Mesenchymal stem cell (in vitro differentiated cells and primary cell): Measurements from ENCODE around the gene KRT35.

ENCODE experiments used
- DNase-seq: peaks from one replicate; pipeline ENCODE4 v3.0.0-alpha.2; 2013
- H2AFZ ChIP-seq: one replicate; pipeline ENCODE4 v1.6.1; 2013; ENCODE audit warnings: low read depth, mild to moderate bottlenecking, control low read depth, inconsistent platforms, low read length, moderate library complexity
- H2AK5ac ChIP-seq: 2 replicates; pipeline ENCODE4 v1.6.1; 2013; ENCODE audit warnings: low read length, moderate library complexity, mild to moderate bottlenecking, inconsistent platforms; ENCODE audit not compliant: severe bottlenecking
- H2BK120ac ChIP-seq: one replicate; pipeline ENCODE4 v1.6.1; 2013; ENCODE audit warnings: low read depth, mild to moderate bottlenecking, inconsistent platforms, low read length, moderate library complexity
- H2BK12ac ChIP-seq, 2 experiments: one replicate each; pipeline ENCODE4 v1.6.1; 2013; ENCODE audit warnings: inconsistent platforms in 2 of 2, low read length in 2 of 2, mild to moderate bottlenecking in 2 of 2, moderate library complexity in 2 of 2, control low read depth in 1 of 2
- H2BK15ac ChIP-seq: one replicate; pipeline ENCODE4 v1.6.1; 2013; ENCODE audit warnings: mild to moderate bottlenecking, low read depth, inconsistent platforms; ENCODE audit not compliant: poor library complexity, severe bottlenecking
- H2BK5ac ChIP-seq: 2 replicates; pipeline ENCODE4 v1.6.1; 2013; ENCODE audit warnings: low read depth, mild to moderate bottlenecking, low read length, control low read depth, inconsistent platforms; ENCODE audit not compliant: poor library complexity, severe bottlenecking
- H3K14ac ChIP-seq, 2 experiments: one replicate each; pipeline ENCODE4 v1.6.1; 2013; ENCODE audit warnings: inconsistent platforms in 2 of 2, low read length in 2 of 2, control low read depth in 1 of 2, mild to moderate bottlenecking in 1 of 2, moderate library complexity in 1 of 2
- H3K18ac ChIP-seq, 2 experiments: one replicate each; pipeline ENCODE4 v1.6.1; 2013; ENCODE audit warnings: inconsistent platforms in 2 of 2, low read length in 2 of 2, control low read depth in 1 of 2, low read depth in 1 of 2, mild to moderate bottlenecking in 1 of 2
- H3K23ac ChIP-seq, 2 experiments: one replicate each; pipeline ENCODE4 v1.6.1; 2013; ENCODE audit warnings: inconsistent platforms in 2 of 2, low read length in 2 of 2, mild to moderate bottlenecking in 2 of 2, moderate library complexity in 2 of 2, control low read depth in 1 of 2
- H3K27ac ChIP-seq: 2 replicates; pipeline ENCODE4 v1.5.1; 2013; ENCODE audit warnings: mild to moderate bottlenecking, moderate library complexity, low read length, control low read depth, inconsistent platforms; ENCODE audit not compliant: poor library complexity, severe bottlenecking
- H3K27me3 ChIP-seq, 2 experiments: 2 replicates each; pipeline versions ENCODE4 v1.6.1 to v1.7.0; 2013; ENCODE audit warnings: low read length in 2 of 2, mild to moderate bottlenecking in 2 of 2, moderate library complexity in 2 of 2, control low read depth in 1 of 2, inconsistent platforms in 1 of 2; ENCODE audit not compliant: control insufficient read depth in 1 of 2, insufficient read depth in 1 of 2
- H3K36me3 ChIP-seq, 2 experiments: 2 replicates each; pipeline versions ENCODE4 v1.6.1 to v1.7.0; 2013; ENCODE audit warnings: low read length in 2 of 2, control low read depth in 1 of 2, inconsistent platforms in 1 of 2, low read depth in 1 of 2, mild to moderate bottlenecking in 1 of 2; ENCODE audit not compliant: insufficient read depth in 2 of 2, control insufficient read depth in 1 of 2
- H3K4ac ChIP-seq, 2 experiments: one replicate each; pipeline ENCODE4 v1.6.1; 2013; ENCODE audit warnings: inconsistent platforms in 2 of 2, low read length in 2 of 2, mild to moderate bottlenecking in 2 of 2, moderate library complexity in 2 of 2, control low read depth in 1 of 2, low read depth in 1 of 2
- H3K4me1 ChIP-seq: 2 replicates; pipeline ENCODE4 v1.6.1; 2013; ENCODE audit warnings: low read depth, low read length, control low read depth; ENCODE audit not compliant: control insufficient read depth, insufficient read depth
- H3K4me2 ChIP-seq: 2 replicates; pipeline ENCODE4 v1.6.1; 2013; ENCODE audit warnings: low read length, mild to moderate bottlenecking, inconsistent platforms; ENCODE audit not compliant: poor library complexity, severe bottlenecking
- H3K4me3 ChIP-seq, 2 experiments: 2 replicates each; pipeline versions ENCODE4 v1.5.1 to v1.7.0; 2013; ENCODE audit warnings: low read length in 2 of 2, mild to moderate bottlenecking in 2 of 2, control low read depth in 1 of 2, low read depth in 1 of 2; ENCODE audit not compliant: insufficient read depth in 1 of 2
- H3K79me1 ChIP-seq: replicated peaks from 2 replicates; pipeline ENCODE4 v1.6.1; 2013; ENCODE audit warnings: mild to moderate bottlenecking, control low read depth, low read length, inconsistent platforms; ENCODE audit not compliant: poor library complexity, severe bottlenecking
- H3K9ac ChIP-seq: 2 replicates; pipeline ENCODE4 v1.7.0; 2013; ENCODE audit warnings: mild to moderate bottlenecking, low read length, moderate library complexity
- H3K9me3 ChIP-seq: 2 replicates; pipeline ENCODE4 v1.7.0; 2013; ENCODE audit warnings: mild to moderate bottlenecking, low read length; ENCODE audit not compliant: control insufficient read depth
- H4K8ac ChIP-seq: one replicate; pipeline ENCODE4 v1.6.1; 2013; ENCODE audit warnings: inconsistent platforms, mild to moderate bottlenecking, low read length, moderate library complexity
- H4K91ac ChIP-seq: one replicate; pipeline ENCODE4 v1.6.1; 2013; ENCODE audit warnings: mild to moderate bottlenecking, low read length, inconsistent platforms
- WGBS: methylation state at CpG from one replicate; pipeline ENCODE4 v1.1.7; 2013; ENCODE audit warnings: mixed read lengths; 5-methylcytosine and 5-hydroxymethylcytosine counted together

The KRT35 gene

GRCh38 chr17:41522301-41523224 is 41.6 kb upstream of the KRT35 start:
- Histone ChIP-seq H3K4me2 (no peak overlapping the region), H3K27ac (peak overlapping the region; percentile 36), H3K79me1 (peaks cover under 1% of the 10 kb centered on the region), H4K8ac (peak overlapping the region; percentile 83), H2AK5ac (peak overlapping the region; percentile 57), H2BK12ac (peak overlapping the region; percentile 29 to 65), H3K4me1 (peaks cover 39% of the 10 kb centered on the region), H3K27me3 (peaks cover 0 to 15% of the 10 kb centered on the region in 2 experiments), H2BK15ac (peak overlapping the region; percentile 76), H2AFZ (no peak overlapping the region), H3K4ac (peak overlapping the region; percentile 49 to 62), H3K14ac (no peak overlapping the region), H2BK5ac (no peak overlapping the region), H4K91ac (peak overlapping the region; percentile 93), H3K9me3 (no peaks in the 10 kb centered on the region), H3K9ac (no peak overlapping the region), H3K36me3 (peaks cover 0 to 26% of the 10 kb centered on the region in 2 experiments), H2BK120ac (peak overlapping the region; percentile 45), H3K23ac (no peak overlapping the region), H3K18ac (peak overlapping the region in 1 of 2 experiments; percentile 56), H3K4me3 (no peak overlapping the region)
- 90% methylated on average over 11 of the region's 12 CpGs for WGBS
- no peak for DNase-seq

GRCh38 chr17:41521574-41522261 is 40.8 kb upstream of the KRT35 start:
- Histone ChIP-seq H2BK5ac (no peak overlapping the region), H3K14ac (no peak overlapping the region), H2BK120ac (peak overlapping the region; percentile 64), H3K36me3 (peaks cover 0 to 28% of the 10 kb centered on the region in 2 experiments), H3K79me1 (no peaks in the 10 kb centered on the region), H3K9me3 (no peaks in the 10 kb centered on the region), H2AK5ac (peak overlapping the region; percentile 58), H2BK15ac (peak overlapping the region; percentile 90), H3K4me2 (no peak overlapping the region), H3K18ac (peak overlapping the region; percentile 64 to 79), H4K91ac (peak overlapping the region; percentile 93), H3K27me3 (peaks cover 0 to 17% of the 10 kb centered on the region in 2 experiments), H3K4me1 (peaks cover 34% of the 10 kb centered on the region), H3K4ac (peak overlapping the region; percentile 49 to 62), H2BK12ac (peak overlapping the region; percentile 45 to 83), H2AFZ (no peak overlapping the region), H3K27ac (peak overlapping the region; percentile 36), H4K8ac (peak overlapping the region; percentile 83), H3K23ac (no peak overlapping the region), H3K4me3 (no peak overlapping the region), H3K9ac (no peak overlapping the region)
- 35% methylated on average over 6 of the region's 6 CpGs for WGBS
- DNase-seq, result peak; percentile 90

- H3K9me3 ChIP-seq, result no peaks in the 10 kb centered on the region
- H3K18ac ChIP-seq, result peak overlapping the region; percentile 16 to 64
- peaks cover 31% of the 10 kb centered on the region for H3K4me1 ChIP-seq
- H3K36me3 ChIP-seq, result peaks cover 0 to 29% of the 10 kb centered on the region in 2 experiments
- no peak overlapping the region for H4K8ac ChIP-seq
- H3K23ac ChIP-seq, result no peak overlapping the region
- no peaks in the 10 kb centered on the region for H3K79me1 ChIP-seq
- H3K14ac ChIP-seq, result peak overlapping the region in 1 of 2 experiments; percentile 19
- peaks cover 0 to 24% of the 10 kb centered on the region in 2 experiments for H3K27me3 ChIP-seq
- peak overlapping the region; percentile 68 for H4K91ac ChIP-seq
- no peak overlapping the region for H2AFZ ChIP-seq
- no peak overlapping the region for H3K4me2 ChIP-seq
- no peak overlapping the region for H3K27ac ChIP-seq
- H2BK15ac ChIP-seq, result peak overlapping the region; percentile 78
- H2BK5ac ChIP-seq, result no peak overlapping the region
- no peak overlapping the region for H3K9ac ChIP-seq
- peak overlapping the region; percentile 24 to 41 for H3K4ac ChIP-seq
- peak overlapping the region; percentile 64 for H2BK120ac ChIP-seq
- 70% methylated on average over 9 of the region's 10 CpGs for WGBS
- DNase-seq, result no peak
- H2BK12ac ChIP-seq, result peak overlapping the region in 1 of 2 experiments; percentile 45
- H3K4me3 ChIP-seq, result no peak overlapping the region
- H2AK5ac ChIP-seq, result peak overlapping the region; percentile 61
Measured at GRCh38 chr17:41520821-41521521, 40.0 kb upstream of the KRT35 start.
